ENCODE data around the gene TAPT1. TPM values are rescaled to one million over a fixed set of nuclear protein-coding genes. Genes with fewer than 3 reads are reported as not detected.

Gene TAPT1
- polyA plus RNA-seq, 1 of the 3 experiments (the other 2 are of a cell fraction): 6.2 TPM

DNA sequence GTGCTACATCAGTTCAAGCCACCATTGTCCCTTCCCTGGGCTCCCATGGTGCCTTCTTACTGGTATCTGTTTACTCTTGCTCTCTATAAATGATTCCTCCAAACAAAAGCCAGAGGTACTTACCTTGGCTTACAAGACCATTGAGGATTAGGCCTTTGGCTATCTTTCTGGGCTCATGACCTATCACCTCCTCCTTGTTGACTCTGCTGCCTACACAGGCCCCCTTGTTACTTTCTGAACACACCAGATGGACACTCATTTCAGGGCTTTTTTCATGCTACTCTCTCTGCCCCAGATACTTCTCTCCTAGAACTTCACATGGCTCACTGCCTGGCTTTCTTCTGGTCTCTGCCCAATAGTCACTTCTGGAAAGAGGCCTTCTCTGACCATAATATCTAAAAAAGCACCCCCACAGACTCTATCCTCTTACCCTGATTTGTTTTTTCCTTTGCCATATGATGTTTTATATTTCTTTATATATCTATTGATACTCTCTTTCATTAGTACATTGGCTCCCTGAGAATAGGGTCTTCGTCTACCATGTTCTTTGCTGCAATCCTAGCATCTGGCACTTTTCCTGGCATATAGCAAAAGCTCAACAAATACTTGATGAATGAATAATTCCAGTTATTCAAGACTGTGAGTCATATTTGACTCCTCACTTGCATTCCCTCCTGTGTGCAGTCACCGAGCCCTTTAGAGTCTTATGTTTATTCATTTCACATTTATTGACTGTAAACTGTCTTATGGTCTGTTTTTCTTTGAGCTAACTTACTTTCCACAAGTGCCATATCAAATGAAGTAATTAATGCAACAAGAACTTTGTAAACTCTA lies 27.1 kb upstream of the TAPT1 start (continued):
- TF ChIP-seq, protein P1, sequence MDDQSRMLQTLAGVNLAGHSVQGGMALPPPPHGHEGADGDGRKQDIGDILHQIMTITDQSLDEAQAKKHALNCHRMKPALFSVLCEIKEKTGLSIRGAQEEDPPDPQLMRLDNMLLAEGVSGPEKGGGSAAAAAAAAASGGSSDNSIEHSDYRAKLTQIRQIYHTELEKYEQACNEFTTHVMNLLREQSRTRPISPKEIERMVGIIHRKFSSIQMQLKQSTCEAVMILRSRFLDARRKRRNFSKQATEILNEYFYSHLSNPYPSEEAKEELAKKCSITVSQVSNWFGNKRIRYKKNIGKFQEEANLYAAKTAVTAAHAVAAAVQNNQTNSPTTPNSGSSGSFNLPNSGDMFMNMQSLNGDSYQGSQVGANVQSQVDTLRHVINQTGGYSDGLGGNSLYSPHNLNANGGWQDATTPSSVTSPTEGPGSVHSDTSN (IDR thresholded peaks at IDR 0.05): 0 out of 2 replicates have a peak, but pooled peaks have one; percentile 7
- no peak for TF ChIP-seq GATA2 (CRISPR knock-in tag; IDR thresholded peaks at IDR 0.05)
- TF ChIP-seq, protein P2, sequence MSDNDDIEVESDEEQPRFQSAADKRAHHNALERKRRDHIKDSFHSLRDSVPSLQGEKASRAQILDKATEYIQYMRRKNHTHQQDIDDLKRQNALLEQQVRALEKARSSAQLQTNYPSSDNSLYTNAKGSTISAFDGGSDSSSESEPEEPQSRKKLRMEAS (IDR thresholded peaks at IDR 0.05; ENCODE audit: low read depth): no peak
- peak; percentile 73; the same call in 1 of the 2 replicates for TF ChIP-seq TEAD4 (IDR thresholded peaks at IDR 0.05; ENCODE audit: borderline replicate concordance, insufficient read depth)
- no peak for TF ChIP-seq SMC3 (IDR thresholded peaks at IDR 0.05; ENCODE audit: low read depth, low read length)
- no peak for TF ChIP-seq RCOR1 (IDR thresholded peaks at IDR 0.05; ENCODE audit: low read length)
- TF ChIP-seq, protein P3, sequence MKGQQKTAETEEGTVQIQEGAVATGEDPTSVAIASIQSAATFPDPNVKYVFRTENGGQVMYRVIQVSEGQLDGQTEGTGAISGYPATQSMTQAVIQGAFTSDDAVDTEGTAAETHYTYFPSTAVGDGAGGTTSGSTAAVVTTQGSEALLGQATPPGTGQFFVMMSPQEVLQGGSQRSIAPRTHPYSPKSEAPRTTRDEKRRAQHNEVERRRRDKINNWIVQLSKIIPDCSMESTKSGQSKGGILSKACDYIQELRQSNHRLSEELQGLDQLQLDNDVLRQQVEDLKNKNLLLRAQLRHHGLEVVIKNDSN (IDR thresholded peaks at IDR 0.05; ENCODE audit: borderline replicate concordance, low read depth): no peak
- no peak for TF ChIP-seq FOXM1 (IDR thresholded peaks at IDR 0.05; ENCODE audit: low read depth)

DNA sequence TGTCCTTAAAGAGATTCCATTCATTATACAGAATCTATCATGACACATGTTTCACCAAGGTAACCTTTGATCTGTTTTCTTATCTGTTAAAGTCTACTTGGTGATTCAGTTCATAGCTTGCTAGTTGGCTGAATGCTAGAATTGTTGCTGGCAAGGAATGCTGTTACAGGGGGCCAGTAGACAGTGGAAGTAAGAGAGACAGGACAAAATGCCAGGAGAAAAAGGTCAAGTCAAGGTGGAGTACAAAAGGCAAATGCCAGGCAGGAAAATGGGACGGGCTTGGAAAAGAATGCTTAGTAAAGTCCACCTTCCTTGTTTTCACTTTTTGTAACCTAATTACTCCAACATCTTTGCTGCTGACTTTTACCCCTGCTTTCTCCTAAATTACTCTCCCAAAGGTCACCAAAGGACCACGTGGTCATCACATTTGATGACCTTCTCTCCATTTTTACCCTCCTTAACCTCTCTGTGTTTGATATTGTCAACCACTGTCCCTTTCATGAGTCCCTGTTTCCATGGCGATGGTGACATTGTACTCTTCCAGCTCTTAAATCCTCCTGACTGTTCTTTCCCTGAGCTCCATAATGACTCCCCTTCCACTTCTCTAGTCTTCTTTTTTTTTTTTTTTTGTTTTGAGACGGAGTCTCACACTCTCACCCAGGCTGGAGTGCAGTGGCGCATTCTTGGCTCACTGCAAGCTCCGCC lies 24.5 kb upstream of the TAPT1 start:
- Histone ChIP-seq H3K36me3 (replicated peaks in 1 of 2; ENCODE audit: control insufficient read depth in 1 of 2, insufficient read depth in 2 of 2, low read length in 1 of 2) (peaks cover 0 to 7% of the 10 kb centered on the region in 2 experiments), H3K9me2 (no peaks in the 10 kb centered on the region), H3K79me2 (ENCODE audit: insufficient read depth) (no peaks in the 10 kb centered on the region), H3F3A (replicated peaks; ENCODE audit: insufficient read depth) (no peaks in the 10 kb centered on the region), H2AFZ (ENCODE audit: low read depth) (no peak overlapping the region), H3K4me3 (ENCODE audit: low read depth in 2 of 2, low read length in 1 of 2) (no peak overlapping the region), H3K27me3 (ENCODE audit: insufficient read depth) (no peaks in the 10 kb centered on the region), H4K20me1 (ENCODE audit: insufficient read depth) (no peaks in the 10 kb centered on the region), H3K27ac (ENCODE audit: low read depth in 2 of 2, low read length in 1 of 2) (no peak overlapping the region), H3K9me3 (no peaks in the 10 kb centered on the region), H3K9ac (no peak overlapping the region), H3K4me1 (ENCODE audit: control insufficient read depth in 1 of 2, insufficient read depth in 2 of 2, low read depth in 1 of 2, low read length in 1 of 2) (peaks cover 0 to 23% of the 10 kb centered on the region in 2 experiments; a peak in 1 of 4 replicates), H3K4me2 (no peak overlapping the region)
- WGBS (ENCODE audit: low lambda C conversion rate): 85% methylated on average over 6 of the region's 6 CpGs
- ChIA-PET POLR2A (no interaction called here), CTCF (interaction anchor here (0.7 to 0.8 kb wide), 2 partner anchors 14 to 31 kb away, joined by 3 to 4 read pairs; no protein-coding TSS in a partner anchor)
- DNase-seq: no peak
- TF ChIP-seq RXRA (IDR thresholded peaks at IDR 0.05; ENCODE audit: borderline replicate concordance, low read depth) (peak; percentile 47; the same call in 1 of the 2 replicates), FOSL2 (IDR thresholded peaks at IDR 0.05; ENCODE audit: borderline replicate concordance, low read depth) (peak; percentile 39; the same call in 1 of the 2 replicates), NRF1 (IDR thresholded peaks at IDR 0.05; ENCODE audit: low read depth, low read length) (no peak), TEAD4 (IDR thresholded peaks at IDR 0.05; ENCODE audit: borderline replicate concordance, insufficient read depth) (no peak), EP300 (IDR thresholded peaks at IDR 0.05; ENCODE audit: borderline replicate concordance in 1 of 2, low read depth in 1 of 2, low read length in 1 of 2) (peak in 1 of 2 experiments; percentile 35; a peak in 1 of 4 replicates), TCF12 (IDR thresholded peaks at IDR 0.05) (peak; percentile 58), SMC3 (IDR thresholded peaks at IDR 0.05; ENCODE audit: low read depth, low read length) (no peak), NFIC (IDR thresholded peaks at IDR 0.05; ENCODE audit: borderline replicate concordance) (peak; percentile 62), JUND (IDR thresholded peaks at IDR 0.05) (peak; percentile 34; the same call in 1 of the 2 replicates)
- TF ChIP-seq, protein P1 (IDR thresholded peaks at IDR 0.05): peak; percentile 26; the same call in 1 of the 2 replicates
